ENCODE data around the gene KASH5.

DNA sequence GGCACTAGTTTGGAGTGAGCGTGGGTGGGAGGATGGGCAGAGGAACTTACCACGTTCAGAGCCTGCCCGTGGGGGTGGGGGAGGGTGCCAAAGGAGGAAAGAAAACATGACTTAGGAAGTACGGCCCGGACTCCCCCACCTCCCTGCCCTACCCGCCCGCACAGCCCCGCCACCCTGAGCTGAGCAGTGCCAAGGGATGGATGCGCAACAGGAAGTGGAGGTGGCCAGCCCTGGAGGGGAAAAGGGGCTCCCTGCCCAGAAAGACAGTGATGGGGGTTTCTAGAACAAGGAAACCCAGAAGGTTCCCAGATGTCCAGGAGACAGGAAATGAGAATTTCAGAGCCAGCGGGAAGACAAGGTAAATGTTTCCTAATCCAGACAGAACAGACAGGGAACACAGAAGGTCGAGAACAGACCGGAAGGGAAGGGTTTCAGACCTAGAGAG lies 32.1 kb upstream of the KASH5 start:
- TF ChIP-seq, protein P1, sequence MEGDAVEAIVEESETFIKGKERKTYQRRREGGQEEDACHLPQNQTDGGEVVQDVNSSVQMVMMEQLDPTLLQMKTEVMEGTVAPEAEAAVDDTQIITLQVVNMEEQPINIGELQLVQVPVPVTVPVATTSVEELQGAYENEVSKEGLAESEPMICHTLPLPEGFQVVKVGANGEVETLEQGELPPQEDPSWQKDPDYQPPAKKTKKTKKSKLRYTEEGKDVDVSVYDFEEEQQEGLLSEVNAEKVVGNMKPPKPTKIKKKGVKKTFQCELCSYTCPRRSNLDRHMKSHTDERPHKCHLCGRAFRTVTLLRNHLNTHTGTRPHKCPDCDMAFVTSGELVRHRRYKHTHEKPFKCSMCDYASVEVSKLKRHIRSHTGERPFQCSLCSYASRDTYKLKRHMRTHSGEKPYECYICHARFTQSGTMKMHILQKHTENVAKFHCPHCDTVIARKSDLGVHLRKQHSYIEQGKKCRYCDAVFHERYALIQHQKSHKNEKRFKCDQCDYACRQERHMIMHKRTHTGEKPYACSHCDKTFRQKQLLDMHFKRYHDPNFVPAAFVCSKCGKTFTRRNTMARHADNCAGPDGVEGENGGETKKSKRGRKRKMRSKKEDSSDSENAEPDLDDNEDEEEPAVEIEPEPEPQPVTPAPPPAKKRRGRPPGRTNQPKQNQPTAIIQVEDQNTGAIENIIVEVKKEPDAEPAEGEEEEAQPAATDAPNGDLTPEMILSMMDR (IDR thresholded peaks at IDR 0.05): no peak
- TF ChIP-seq POLR2A (IDR thresholded peaks at IDR 0.05): no peak

Measured in esophagus squamous epithelium (tissue), 4 donors.